ENCODE data around the gene ZNRF1.
"Not testable (repeated sequence)": the region's sequence is repeated elsewhere in the genome, so short reads cannot be mapped to it uniquely, and the experiment has no call there.

The ZNRF1 gene

DNA sequence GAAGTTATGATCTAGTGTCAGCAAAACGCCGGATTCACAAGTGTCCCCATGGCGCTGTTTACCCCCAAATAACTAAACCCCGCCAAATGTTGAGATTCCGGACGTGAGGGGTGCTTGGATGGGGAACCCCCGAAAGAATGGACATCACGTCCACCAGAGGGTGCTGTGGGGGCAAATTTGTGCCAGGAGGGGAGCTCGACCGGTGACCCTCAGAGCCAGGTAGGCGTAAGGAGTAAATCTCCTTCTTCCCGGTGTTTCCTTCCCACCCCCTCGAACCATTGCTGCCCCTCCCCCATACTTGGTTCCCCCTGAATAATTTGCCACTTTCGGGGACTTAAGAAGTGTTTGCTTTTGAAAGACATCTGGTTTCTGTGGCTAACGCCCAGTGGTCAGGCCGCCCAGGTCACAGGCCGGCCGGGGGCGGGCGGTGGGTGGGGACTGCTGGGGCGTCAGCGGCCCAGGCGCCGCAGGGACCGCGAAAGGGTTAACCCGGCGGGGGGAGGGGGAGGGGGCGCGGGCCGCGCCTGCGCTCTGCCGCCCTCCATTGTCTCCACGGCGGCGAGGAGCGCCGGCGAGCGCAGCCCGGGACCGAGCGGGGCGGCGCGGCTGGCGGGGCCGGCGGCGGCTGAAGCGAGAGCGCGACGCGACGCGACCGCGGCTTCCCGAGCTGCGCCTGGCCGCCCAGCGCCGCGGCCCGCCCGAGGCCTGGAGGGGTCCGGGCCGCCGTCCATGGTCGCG is at the start of gene ZNRF1:
Gene ZNRF1, plus strand, starts transcription at position 544 of the 738 bp plus-strand sequence. CDS start 648 bp downstream, outside the sequence.
- DNase-seq (ENCODE audit: low spot score) = peak; percentile 71

DNA sequence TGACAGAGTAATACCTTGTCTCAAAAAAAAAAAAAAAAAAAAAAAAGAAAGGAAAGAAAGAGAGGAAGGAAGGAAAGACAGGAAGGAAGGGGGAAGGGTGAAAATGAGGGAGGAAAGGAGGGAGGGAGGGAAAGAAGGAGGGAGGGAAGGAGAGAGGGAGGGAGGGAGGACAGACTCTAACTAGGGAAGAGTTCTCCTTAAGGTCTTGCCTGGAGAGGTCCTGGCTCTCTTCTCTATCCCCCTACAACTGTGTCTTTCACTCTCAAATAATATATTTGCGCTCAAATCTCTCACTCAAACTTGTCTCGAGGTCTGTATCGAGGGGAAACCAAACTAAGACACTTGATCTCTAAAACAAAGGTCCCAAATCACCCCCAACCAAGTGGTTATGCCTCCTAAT is 49.5 kb upstream of the ZNRF1 start:
- DNase-seq (ENCODE audit: low spot score) = no peak

DNA sequence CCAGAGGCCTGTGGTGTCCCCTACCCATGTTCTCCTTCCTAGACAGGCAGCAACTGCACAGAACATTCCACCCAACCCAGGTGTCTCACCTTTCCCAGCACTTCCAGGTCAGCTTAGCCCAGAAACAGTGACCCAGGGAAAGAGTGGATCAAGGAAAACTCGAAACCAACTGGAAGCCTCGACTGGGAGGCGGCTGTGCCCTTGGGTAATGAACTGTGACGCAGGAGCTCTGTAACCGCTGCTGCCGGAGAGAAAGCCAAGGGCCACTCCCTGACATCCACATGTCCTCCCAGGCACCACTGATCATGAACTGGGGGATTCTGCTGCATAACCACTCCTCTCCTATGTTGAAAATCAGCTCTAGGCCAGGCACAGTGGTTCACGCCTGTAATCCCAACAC is 48.3 kb upstream of the ZNRF1 start:
- DNase-seq (ENCODE audit: low spot score) = no peak

DNA sequence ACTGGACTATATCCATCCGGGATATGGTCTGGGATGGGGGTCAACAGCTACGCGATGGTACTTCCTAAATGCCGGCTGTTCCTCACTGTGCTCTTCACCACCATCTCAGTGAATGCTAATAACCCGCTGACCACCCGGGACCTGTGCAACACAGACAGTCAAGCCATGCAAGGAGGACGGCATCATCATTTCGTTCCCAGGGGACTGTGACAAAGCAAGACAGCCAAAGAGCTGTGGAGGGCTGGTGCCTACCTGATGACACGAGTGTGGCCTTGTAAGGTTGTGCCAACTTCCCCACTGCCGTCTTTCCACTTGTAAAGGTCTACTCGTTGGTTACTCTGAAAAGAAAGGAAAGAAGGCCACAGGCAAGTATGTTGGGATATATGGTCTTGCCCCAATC is 47.6 kb upstream of the ZNRF1 start:
- no peak for DNase-seq (ENCODE audit: low spot score)

DNA sequence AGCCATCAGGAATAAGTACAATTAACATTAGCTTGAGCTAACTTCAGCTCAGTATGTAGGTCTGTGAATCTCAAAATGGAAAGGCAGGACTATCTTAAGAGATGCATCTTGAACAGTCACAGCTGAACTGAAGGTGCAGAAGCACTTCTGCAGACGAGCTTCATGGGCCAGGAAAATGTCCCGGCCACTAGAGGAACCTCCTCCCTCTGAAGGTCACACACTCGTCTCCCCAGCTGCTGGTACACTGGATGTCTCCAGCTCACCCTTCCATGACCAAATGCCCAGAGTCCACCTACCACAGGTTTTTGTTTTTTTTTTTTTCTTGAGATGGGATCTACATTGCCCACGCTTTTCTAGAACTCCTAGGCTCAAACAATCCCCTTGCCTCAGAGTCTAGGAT is 47.1 kb upstream of the ZNRF1 start:
- DNase-seq (ENCODE audit: low spot score) = no peak

DNA sequence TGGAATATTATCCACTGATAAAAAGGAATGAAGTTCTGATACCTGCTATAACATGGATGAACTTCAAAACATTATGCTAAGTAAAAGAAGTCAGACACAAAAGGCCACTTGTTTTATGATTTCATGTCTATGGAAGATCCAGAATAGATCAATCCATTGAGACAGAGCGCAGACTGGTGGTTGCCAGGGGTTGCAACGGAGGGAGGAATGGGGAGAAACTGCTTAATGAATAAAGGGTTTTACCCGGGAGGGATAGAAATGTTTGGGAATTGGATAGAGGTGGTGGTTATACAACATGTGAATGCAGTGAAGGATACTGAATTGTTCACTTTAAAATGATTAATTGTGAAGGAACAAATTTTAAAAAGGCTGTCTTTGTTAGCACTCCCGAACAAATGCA is 44.1 kb upstream of the ZNRF1 start:
- no peak for DNase-seq (ENCODE audit: low spot score)

DNA sequence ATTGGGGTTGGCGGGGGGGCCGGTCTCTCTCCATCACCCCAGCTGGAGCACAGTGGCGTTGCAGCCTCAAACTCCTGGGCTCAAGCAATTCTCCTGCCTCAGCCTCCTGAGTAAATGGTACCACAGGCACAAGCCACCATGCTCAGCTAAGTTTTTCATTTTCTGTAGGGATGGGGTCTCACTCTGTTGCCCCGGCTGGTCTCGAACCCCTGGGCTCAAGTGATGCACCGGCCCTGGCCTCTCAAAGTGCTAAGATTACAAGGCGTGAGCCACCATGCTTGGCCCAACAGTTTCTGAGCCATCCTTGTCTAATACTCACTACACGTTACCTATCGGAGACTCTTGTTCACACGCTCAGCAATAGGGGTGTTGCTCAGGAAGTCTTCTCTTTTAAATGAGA is 25.5 kb upstream of the ZNRF1 start:
- DNase-seq (ENCODE audit: low spot score) = no peak

DNA sequence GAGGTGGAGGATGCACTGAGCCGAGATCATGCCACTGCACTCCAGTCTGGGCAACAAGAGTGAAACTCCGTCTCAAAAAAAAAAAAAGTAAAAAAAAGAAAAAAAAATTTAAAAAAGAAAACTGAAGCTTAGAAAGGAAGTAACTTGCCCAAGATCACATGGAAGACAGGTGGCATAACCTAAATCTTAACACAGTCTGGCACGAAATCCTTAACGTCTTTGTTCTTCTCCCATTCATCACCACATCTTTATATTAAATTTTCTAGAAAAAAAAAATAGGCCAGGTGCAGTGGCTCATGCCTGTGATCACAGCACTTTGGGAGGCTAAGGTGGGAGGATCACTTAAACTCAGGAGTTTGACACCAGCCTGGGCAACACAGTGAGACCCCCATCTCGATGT is 23.2 kb upstream of the ZNRF1 start:
- no peak for DNase-seq (ENCODE audit: low spot score)

DNA sequence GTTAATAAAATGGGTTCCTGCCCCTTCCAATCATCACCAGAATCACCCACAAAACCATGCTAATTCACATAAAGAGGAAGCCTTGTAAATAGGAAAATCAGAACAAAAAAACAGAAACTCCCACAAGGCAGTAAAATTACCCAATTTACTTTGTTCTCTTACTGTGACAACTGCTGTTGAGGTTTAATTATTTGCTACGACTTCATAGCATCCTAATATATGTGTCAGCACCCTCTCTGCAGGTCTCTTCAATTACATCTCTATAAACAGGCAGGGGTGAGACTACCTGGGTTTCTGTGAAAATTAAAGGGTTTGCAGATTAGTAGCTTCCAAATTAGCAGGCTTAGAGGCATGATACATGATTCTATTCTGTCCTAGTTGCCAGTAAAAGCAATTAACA is 16.6 kb upstream of the ZNRF1 start:
- DNase-seq (ENCODE audit: low spot score) = no peak

DNA sequence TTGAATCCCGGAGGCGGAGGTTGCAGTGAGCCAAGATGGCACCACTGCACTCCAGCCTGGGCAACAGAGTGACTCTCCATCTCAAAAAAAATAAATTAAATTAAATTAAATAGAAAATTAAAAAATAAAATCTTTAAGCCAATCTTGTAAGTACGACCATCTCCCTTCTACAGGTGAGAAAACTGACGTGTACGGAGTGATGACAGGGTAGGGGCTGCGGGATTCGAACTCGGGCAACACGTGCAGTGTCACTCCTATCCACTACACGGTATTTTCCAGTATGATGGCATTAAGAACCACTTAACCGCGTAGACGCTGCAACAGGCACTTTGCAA is 14.7 kb upstream of the ZNRF1 start:
- peak; percentile 7 for DNase-seq (ENCODE audit: low spot score)

DNA sequence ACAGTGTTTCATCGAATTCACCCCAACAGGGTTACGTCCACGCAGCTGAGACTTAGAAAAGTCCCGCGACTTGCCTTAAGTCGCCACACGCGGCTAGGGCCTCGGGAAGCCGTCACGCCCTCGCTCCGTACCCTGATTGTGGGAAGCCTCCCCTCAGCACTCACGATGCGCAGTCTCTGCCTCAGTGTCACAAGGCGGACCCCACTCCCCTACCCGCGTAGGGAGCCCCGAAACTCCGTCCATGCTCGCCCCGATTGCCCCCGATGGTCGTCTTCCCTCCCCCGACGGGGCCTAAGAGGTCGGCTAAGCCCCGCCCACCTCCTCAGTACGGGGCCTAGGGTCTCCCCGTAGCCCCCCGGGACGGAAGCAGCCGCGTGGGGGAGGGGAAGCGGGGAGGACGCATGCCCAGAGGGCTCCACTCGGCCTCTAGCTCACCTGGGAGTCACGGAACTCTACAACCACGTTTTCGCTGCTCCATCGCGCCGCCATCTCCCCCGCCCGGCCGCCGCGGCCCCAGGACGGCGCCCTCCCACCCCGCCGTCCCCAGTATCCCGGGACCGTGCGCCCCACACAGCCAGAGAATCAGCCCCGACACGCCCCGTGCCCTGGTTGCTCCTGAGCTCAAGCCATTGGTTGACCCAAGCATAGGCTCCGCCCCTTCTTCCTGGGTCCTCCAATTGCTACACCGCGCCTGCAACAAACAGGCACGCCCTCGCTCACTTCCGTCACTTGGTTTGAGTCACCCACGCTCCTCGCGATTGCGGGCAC is 14.1 kb upstream of the ZNRF1 start, which contains the start of gene WDR59:
Gene WDR59, minus strand, starts transcription at position 595 of the 768 bp plus-strand sequence. Its CDS starts 106 bp downstream, at position 489.
- DNase-seq (ENCODE audit: low spot score) = peak; percentile 99

DNA sequence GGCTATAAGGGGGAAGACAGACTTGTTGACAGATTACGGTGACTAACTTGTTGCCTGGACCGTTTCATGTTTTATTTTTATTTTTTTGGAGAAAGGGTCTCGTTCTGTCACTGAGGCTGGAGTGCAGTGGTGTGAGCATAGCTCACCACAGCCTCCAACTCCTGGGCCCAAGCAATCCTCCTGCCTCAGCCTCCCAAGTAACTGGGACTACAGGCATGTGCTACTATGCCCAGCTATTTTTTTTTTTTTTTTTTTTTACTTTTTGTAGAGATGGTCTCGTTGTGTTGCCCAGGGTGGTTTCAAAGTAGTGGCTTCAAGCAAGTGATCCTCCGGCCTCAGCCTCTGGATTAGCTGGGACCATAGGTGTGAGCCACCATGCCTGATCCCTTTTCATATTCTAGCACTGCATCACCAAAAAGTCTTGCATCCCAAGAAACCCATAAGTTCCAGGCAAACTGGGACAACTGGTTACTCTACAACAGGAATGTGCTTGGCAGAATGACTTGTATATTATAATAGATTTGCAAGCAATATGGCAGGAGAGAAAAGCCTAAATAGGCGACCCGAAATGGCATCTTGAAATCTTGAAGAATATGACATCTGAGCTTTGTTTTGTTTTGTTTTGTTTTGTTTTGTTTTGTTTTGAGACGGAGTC is 11.7 kb upstream of the ZNRF1 start:
- no peak for DNase-seq (ENCODE audit: low spot score)

DNA sequence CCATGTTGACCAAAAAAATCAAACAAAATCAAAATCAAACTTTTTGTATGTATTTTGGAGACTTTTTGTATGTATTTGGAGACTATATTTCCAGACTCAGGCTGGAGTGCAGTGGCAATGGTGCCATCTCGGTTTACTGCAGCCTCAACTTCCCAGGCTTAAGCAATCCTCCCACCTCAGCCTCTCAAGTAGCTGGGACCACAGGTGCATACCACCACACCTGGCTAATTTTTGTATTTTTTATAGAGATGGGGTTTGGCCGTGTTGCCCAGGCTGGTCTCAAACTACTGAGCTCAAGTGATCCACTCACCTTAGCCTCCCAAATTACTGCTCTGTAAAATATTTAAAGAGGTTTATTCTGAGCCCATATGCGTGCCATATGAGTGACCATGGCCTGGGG is 9.0 kb upstream of the ZNRF1 start:
- DNase-seq (ENCODE audit: low spot score) = not testable (repeated sequence)

DNA sequence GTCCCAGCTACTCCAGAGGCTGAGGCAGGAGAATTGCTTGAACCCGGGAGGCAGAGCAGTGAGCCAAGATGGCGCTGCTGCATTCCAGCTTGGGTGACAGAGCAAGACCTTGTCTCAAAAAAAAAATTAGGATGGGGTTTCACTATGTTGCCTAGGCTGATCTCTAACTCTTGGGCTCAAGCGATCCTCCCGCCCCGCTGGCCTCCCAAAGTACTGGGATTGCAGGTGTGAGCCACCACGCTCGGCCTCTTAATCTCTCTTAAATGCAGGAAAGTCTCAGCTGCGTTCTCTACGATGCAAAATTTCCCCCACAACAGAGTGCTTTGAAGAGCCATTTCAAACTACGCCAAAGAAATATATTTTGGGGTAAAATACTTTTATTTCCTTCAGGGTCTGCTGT is 8.0 kb upstream of the ZNRF1 start:
- DNase-seq (ENCODE audit: low spot score) = no peak

DNA sequence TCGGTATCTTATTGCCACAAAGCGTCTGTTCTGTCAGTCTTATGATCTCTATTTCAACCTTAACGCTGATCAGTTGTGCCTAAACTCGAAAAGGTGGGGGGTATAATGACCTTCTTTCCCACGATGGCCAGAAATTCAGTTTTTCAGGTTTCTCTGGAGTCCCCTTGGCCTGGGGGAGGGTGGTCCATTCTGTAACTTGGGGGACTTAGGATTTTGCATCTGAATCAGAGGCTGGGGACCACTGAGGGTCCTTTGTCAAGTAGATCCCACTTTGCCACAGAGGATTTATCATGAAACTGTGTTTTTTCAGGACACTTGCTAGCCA is 7.6 kb upstream of the ZNRF1 start:
- no peak for DNase-seq (ENCODE audit: low spot score)

DNA sequence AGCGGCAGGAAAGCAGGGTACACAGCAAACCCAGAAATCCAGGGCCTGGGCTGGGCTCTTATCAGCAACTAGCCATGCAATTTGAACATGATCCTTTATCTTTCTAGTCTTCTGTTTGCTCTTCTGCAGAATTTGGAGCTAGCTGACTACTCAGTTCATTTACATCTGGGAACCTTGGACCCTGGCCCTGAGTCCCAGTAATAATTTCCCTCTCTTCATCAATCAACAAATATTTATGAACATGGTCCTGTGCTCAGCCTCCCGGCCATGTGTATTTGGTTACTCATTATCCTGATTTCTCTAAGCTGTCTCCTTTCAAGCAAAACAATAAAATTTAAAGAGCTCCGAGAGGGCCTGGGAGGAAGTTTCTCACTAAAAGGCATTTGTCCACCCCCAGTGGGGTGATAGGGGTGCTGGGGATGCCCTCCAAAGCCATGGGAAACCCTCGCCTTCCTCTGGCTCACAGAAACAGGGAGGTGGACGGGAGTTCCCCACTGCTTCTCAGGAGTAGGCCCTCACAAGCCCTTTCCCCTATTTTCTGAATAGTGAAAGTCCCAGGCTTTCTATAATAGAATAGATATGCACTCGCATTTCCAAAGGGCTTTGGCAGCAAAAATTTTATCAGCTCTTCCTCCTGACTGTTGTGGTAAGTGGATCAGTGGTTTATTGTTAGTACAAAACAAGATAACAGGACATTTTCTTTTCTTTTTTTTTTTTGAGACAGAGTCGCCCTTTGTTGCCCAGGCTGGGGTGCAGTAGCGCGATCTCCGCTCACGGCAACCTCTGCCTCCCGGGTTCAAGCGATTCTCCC is 7.0 kb upstream of the ZNRF1 start:
- no peak for DNase-seq (ENCODE audit: low spot score)

DNA sequence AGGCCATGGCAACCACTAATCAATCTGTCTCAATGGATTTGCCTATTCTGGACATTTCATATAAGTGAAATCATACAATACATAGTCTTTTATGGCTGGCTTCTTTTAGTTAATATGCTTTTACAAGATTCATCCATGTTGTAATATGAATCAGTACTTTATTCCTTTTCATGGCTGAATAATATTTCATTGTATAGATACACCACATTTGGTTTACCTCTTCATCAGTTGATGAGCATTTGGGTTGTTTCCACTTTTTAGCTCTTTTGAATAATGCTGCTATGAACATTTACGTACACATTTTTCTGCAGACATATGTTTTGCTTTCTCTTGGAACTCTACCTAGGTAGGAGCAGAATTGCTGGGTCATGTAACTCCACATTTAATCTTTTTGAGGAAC is 2.8 kb upstream of the ZNRF1 start:
- no peak for DNase-seq (ENCODE audit: low spot score)

DNA sequence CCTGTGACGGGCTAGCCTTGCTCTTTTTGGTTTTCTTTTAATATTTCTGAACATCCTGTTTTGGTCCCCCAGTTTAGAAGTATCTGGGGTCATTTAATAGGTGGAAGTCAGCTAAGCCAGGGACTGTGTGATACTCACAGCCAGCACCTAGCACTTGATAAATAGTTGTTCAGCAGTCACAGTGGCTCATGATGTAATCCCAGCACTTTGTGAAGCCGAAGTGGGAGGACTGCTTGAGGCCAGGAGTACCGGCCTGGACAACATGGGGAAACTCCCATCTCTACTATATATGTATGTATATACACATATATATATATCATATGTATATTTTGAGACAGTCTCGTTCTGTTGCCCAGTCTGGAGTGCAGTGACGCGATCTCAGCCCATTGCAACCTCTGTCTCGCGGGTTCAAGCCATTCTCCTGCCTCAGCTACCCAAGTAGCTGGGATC is 1.8 kb upstream of the ZNRF1 start:
- DNase-seq (ENCODE audit: low spot score) = no peak

DNA sequence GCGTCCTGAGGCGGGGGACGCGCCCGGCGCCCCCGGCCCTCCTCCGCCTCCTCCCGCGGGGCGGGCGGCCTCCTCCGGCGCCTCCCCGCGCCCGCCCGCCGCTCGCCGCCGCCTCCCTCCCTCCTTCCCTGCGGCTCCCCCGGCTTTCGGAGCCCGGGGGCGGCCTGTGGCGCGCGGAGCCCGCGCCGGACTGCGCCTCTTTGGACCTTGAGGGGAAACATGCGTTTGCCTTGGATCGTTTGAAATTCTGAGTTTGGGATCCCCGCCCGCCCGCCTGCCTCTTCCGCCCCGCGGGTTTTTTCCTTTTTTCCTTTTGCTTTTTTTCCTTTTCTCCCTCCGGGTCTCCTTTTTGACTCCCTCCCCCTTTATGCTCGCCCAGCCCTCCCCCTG is 390 bp downstream of the ZNRF1 start:
- no peak for DNase-seq (ENCODE audit: low spot score)

DNA sequence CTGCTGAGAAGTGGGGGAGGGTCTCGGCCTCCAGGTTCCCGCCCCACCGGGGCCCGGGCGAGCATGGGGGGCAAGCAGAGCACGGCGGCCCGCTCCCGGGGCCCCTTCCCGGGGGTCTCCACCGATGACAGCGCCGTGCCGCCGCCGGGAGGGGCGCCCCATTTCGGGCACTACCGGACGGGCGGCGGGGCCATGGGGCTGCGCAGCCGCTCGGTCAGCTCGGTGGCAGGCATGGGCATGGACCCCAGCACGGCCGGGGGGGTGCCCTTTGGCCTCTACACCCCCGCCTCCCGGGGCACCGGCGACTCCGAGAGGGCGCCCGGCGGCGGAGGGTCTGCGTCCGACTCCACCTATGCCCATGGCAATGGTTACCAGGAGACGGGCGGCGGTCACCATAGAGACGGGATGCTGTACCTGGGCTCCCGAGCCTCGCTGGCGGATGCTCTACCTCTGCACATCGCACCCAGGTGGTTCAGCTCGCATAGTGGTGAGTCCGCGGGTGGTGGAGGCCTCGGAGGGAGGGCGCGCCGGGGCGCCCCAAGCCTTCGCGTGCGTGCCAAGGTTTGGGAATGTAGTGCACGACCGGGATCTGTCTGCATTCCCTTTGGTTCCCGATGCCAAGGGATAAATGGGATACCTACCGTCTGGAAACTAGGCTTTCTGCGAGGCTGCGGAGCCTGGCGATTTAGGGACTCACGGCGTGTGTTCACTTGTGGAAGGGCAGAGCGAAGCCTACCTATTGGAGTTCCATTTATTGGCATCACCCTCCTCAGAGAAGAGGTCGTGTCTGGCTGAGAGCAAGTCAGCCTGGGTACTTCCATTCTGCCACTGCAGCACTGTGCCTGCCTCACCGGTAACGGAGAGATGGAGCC is 1.0 kb downstream of the ZNRF1 start:
- no peak for DNase-seq (ENCODE audit: low spot score)

DNA sequence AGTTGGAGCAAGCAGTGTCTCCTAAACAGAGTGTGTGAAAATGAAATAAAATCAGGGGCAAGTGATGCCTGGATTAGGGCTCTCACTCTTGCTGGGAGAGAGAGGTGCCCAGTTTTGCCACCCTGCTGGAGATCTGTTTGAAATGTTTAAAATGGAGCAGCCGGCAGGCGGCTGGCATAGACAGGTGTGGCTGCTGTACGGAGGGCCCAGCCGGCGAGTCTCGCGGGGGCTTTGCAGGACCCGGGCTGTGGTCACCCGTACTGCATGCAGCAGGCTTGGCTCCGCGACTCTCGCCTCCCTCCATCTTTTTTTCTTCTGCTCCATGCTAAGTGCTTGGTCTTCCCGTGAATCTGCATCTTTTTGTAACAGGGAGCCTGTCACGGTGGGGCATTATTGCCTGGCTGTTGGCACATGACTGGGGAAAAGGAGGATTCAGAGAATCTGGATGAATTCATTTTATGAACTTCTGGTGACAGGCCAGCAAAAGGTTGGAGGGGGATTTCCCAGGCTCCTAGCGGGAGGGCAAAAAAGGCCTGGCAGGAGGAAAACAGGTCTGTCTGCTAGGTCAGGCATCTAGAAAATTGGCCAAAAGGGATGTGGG is 1.8 kb downstream of the ZNRF1 start:
- no peak for DNase-seq (ENCODE audit: low spot score)

All from kidney capillary endothelial cell (primary cell).